AG04449 (cell line): ENCODE measurements around the gene KLF15.

Source experiments
- CTCF ChIA-PET: fragments of 350-600 bp; formaldehyde crosslinking; extraction: SDS; loops from one replicate; lab custom pipeline; 2021; ENCODE audit warnings: antibody characterized with exemption; lab: Yijun Ruan, JAX
- POLR2A ChIA-PET: fragments of 400-600, 350-600 bp; formaldehyde crosslinking; extraction: SDS; loops from one replicate; lab custom pipeline; 2020; ENCODE audit warnings: antibody characterized with exemption, inconsistent platforms; lab: Yijun Ruan, JAX
- DNase-seq: peaks from one replicate; pipeline ENCODE4 v3.0.0-alpha.2; 2010; ENCODE audit warnings: low read depth, low spot score
- H3K4me3 ChIP-seq: 2 replicates; pipeline ENCODE4 v1.5.1; 2011; ENCODE audit warnings: low read depth, mild to moderate bottlenecking, control low read depth, low read length
- CTCF ChIP-seq: IDR thresholded peaks from one replicate; pipeline ENCODE4 v1.5.1; 2011; ENCODE audit warnings: mild to moderate bottlenecking, moderate library complexity, low read length, control low read depth, inconsistent platforms; ENCODE audit not compliant: insufficient read depth; ENCODE audit errors: missing control alignments

KLF15 gene

GRCh38 chr3:126352476-126353454 is 4.4 kb downstream of the KLF15 start:
- no peak overlapping the region for H3K4me3 ChIP-seq
- POLR2A ChIA-PET = no interaction called here
- no peak for TF ChIP-seq CTCF
- DNase-seq = no peak
- CTCF ChIA-PET = no interaction called here

GRCh38 chr3:126351771-126352475 is 5.3 kb downstream of the KLF15 start:
- ChIA-PET POLR2A (no interaction called here), CTCF (no interaction called here)
- no peak overlapping the region for H3K4me3 ChIP-seq
- no peak for DNase-seq
- no peak for TF ChIP-seq CTCF

GRCh38 chr3:126351086-126351770 is 6.0 kb downstream of the KLF15 start:
- POLR2A ChIA-PET = no interaction called here
- TF ChIP-seq CTCF = no peak
- CTCF ChIA-PET = no interaction called here

GRCh38 chr3:126350502-126351085 is 6.6 kb downstream of the KLF15 start:
- POLR2A ChIA-PET = no interaction called here
- no peak for TF ChIP-seq CTCF
- no peak for DNase-seq
- CTCF ChIA-PET = no interaction called here
- H3K4me3 ChIP-seq = no peak overlapping the region

More at GRCh38 chr3:126351086-126351770, 6.0 kb downstream of the KLF15 start:
- no peak overlapping the region for H3K4me3 ChIP-seq
- no peak for DNase-seq

- DNase-seq = no peak
- H3K4me3 ChIP-seq = no peak overlapping the region
- CTCF ChIA-PET = interaction anchor here (1.0 kb wide), 1 partner anchor 39 kb away, joined by 4 read pairs; no protein-coding TSS in a partner anchor
- POLR2A ChIA-PET = no interaction called here
- no peak for TF ChIP-seq CTCF
Observed at GRCh38 chr3:126349611-126350501, 7.4 kb downstream of the KLF15 start.
